Measurements from ENCODE around the gene SF1. TPM values are rescaled to one million over a fixed set of nuclear protein-coding genes. Genes with fewer than 3 reads are reported as not detected.

The SF1 gene
- total RNA-seq, 2 donors from 2014 or later, result 150 to 470 TPM

GRCh38 chr11:64776425-64776824 is 1.9 kb downstream of the SF1 start:
- Histone ChIP-seq H3K27me3 (no peaks in the 10 kb centered on the region), H3K36me3 (replicated peaks in 1 of 2; ENCODE audit: insufficient read depth in 1 of 2, low read depth in 2 of 2) (peaks cover 14 to 17% of the 10 kb centered on the region in 2 donors), H3K27ac (no peak overlapping the region), H3K4me1 (peaks cover 50% of the 10 kb centered on the region), H3K4me3 (no peak overlapping the region), H3K9me3 (no peaks in the 10 kb centered on the region)
- no peak for DNase-seq
- ATAC-seq, result no peak
- TF ChIP-seq POLR2A (IDR thresholded peaks at IDR 0.05), result no peak
- TF ChIP-seq CTCF (IDR thresholded peaks at IDR 0.05), result no peak
- WGBS, 2 donors, result 38 to 39% methylated on average over 6 of the region's 6 CpGs
- intact Hi-C loops (cut with DNase I), result no loop called here

GRCh38 chr11:64774144-64774543 is 4.2 kb downstream of the SF1 start:
- no peak for DNase-seq
- 31 to 34% methylated on average over 5 of the region's 5 CpGs for WGBS, 2 donors
- no peak for TF ChIP-seq POLR2A (IDR thresholded peaks at IDR 0.05)
- no peak for TF ChIP-seq CTCF (IDR thresholded peaks at IDR 0.05)
- H3K27me3 ChIP-seq, result no peaks in the 10 kb centered on the region
- no peak for ATAC-seq
- no peaks in the 10 kb centered on the region for H3K9me3 ChIP-seq
- H3K27ac ChIP-seq, result no peak overlapping the region
- H3K36me3 ChIP-seq (replicated peaks in 1 of 2; ENCODE audit: insufficient read depth in 1 of 2, low read depth in 2 of 2), result peaks cover 28 to 35% of the 10 kb centered on the region in 2 donors
- intact Hi-C loops (cut with DNase I), result no loop called here
- peaks cover 43% of the 10 kb centered on the region for H3K4me1 ChIP-seq
- no peak overlapping the region for H3K4me3 ChIP-seq

- Histone ChIP-seq H3K36me3 (replicated peaks in 1 of 2; ENCODE audit: insufficient read depth in 1 of 2, low read depth in 2 of 2) (peaks cover 37 to 51% of the 10 kb centered on the region in 2 donors), H3K4me3 (no peak overlapping the region), H3K27ac (peak overlapping the region in 1 of 4 donors; percentile 20), H3K27me3 (no peaks in the 10 kb centered on the region), H3K4me1 (peaks cover 43% of the 10 kb centered on the region), H3K9me3 (no peaks in the 10 kb centered on the region)
- no peak for DNase-seq
- no peak for TF ChIP-seq POLR2A (IDR thresholded peaks at IDR 0.05)
- no peak for TF ChIP-seq CTCF (IDR thresholded peaks at IDR 0.05)
- intact Hi-C loops (cut with DNase I), result no loop called here
- whole genome bisulfite sequencing, 2 donors, result 60 to 80% methylated on average over 3 of the region's 3 CpGs
- ATAC-seq, result no peak
Measured at GRCh38 chr11:64772303-64773018, 5.9 kb downstream of the SF1 start.

- H3K27ac ChIP-seq, result peak overlapping the region in 1 of 4 donors; percentile 20
- intact Hi-C loops (cut with DNase I), result no loop called here
Measured at GRCh38 chr11:64771861-64772260, 6.5 kb downstream of the SF1 start.

More at GRCh38 chr11:64771861-64772260, 6.5 kb downstream of the SF1 start:
- H3K9me3 ChIP-seq, result no peaks in the 10 kb centered on the region
- peaks cover 39% of the 10 kb centered on the region for H3K4me1 ChIP-seq
- H3K36me3 ChIP-seq (replicated peaks in 1 of 2; ENCODE audit: insufficient read depth in 1 of 2, low read depth in 2 of 2), result peaks cover 43 to 57% of the 10 kb centered on the region in 2 donors
- no peak overlapping the region for H3K4me3 ChIP-seq
- no peaks in the 10 kb centered on the region for H3K27me3 ChIP-seq
- WGBS, 2 donors, result 67 to 76% methylated on average over 2 of the region's 2 CpGs
- TF ChIP-seq CTCF (IDR thresholded peaks at IDR 0.05), result no peak
- TF ChIP-seq POLR2A (IDR thresholded peaks at IDR 0.05), result no peak
- no peak for ATAC-seq
- no peak for DNase-seq
